HTR-8/SVneo (cell line): ENCODE measurements around the gene CCDC120.
A peak's percentile ranks its signal among the peaks of the same experiment; 100 is the strongest.

Experiments used
- DNase-seq: peaks from one replicate; pipeline ENCODE4 v3.0.0; 2011; ENCODE audit warnings: low spot score, mixed read lengths; ENCODE audit not compliant: insufficient read length
- FAIRE-seq: peaks from 2 replicates; lab custom pipeline; 2011; peaks lifted over from hg19 to GRCh38; lab: Jason Lieb, UNC

CCDC120 gene

DNA sequence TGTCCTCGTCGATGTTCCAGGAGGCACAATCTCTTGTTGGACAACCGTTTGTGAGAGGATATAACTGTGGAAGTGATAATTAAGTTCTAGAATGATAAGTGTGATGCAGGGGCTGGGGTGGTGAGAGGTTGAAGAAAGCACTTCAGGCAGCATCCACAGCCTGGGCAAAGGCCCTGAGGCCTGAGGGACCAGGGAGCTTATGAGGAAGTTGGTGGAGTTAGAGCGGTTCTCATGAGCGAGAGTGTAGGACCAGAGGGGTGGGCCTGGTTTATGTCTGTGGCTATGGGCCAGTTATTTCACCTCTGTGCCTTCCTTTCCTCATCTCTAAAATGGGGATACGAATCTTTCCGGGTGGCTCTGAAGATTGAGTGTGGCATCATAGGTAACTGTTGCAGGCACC lies 2.7 kb downstream of the CCDC120 start:
- FAIRE-seq, result no peak
- DNase-seq, result no peak

DNA sequence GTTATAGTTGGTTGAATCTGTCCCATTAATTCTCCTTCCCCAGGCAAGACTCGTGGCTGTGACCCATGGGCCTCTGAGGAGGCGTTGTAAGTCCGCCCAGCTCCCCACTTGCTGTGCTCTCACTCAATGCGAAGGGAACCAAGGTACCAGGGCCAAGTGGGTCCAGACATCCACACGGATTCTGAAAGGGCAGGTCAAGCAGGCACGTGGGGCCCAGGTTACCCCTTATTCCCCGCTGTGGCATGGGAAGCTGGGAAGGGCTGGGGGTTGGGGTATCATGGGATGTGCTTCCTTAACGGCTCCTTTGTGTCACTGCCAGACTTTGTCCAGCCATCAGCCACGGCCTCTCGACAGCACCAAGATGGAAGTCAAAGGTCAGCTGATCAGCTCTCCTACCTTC lies 3.1 kb downstream of the CCDC120 start:
- no peak for DNase-seq
- no peak for FAIRE-seq

DNA sequence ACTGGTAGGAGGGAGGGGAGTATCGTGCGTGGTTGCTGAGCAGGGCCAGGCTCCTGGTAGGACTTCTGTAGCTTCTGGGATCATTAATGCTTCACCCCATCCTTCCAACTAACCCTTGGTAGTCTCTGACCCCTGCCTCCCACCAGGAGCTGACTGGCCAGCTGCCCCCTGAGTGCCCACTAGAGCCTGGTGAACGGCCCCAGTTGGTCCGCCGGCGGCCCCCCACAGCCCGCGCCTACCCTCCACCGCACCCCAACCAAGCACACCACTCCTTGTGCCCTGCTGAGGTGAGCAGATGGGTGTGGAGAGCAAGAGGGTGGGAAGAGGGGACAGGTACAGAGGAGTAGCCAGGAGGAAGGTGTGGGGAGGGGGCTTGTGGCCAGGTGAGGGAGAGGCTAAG lies 4.9 kb downstream of the CCDC120 start:
- FAIRE-seq (no peak), DNase-seq (no peak)

DNA sequence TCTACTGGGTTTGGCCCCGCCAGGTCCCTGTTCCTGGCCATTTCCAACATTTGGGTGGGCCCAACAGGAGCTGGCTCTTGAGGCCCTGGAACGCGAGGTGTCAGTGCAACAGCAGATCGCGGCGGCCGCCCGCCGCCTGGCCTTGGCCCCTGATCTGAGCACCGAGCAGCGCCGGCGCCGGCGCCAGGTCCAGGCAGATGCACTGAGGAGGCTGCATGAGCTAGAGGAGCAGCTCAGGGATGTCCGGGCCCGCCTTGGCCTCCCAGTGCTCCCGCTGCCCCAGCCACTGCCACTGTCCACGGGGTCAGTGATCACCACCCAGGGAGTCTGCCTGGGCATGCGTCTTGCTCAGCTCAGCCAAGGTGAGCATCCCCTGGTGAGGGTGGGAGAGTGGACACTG lies 5.5 kb downstream of the CCDC120 start:
- no peak for FAIRE-seq
- no peak for DNase-seq

DNA sequence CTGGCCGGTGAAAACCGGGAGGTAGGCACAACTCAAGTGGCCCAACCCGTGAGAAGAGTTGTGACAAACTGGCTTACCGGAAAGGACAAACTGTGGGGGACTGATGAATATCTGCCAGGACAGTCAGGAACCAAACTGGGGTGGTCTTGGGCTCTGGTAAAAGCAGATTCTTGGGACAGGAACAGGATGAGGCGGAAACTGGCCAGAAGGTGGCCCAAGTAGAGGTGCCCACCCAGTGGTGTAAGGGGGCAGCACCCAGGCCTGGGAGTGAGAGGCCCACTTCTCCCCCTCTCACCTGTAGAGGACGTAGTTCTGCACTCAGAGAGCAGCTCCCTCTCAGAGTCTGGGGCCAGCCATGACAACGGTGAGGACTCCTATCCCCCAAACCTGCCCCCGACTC lies 5.9 kb downstream of the CCDC120 start:
- DNase-seq (no peak), FAIRE-seq (no peak)

DNA sequence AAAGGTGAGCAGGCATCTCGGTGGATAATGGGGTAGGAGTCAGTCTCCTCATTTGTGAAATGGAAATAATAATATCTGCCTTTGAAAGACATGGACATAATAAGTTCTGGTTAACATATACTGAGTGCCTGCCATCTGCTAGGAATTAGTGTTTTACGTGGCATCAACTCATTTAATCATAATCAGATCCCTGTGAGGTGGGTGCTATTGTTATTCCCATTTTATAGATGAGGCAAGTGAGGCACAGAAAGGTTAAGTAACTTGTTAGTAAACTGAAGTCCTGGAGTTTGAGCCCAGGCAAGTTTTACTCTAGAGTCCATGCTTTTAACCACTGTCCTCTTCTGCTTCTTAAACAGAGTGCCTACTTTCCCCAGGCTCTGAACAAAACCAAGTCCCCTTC lies 7.5 kb downstream of the CCDC120 start:
- FAIRE-seq (no peak), DNase-seq (no peak)

DNA sequence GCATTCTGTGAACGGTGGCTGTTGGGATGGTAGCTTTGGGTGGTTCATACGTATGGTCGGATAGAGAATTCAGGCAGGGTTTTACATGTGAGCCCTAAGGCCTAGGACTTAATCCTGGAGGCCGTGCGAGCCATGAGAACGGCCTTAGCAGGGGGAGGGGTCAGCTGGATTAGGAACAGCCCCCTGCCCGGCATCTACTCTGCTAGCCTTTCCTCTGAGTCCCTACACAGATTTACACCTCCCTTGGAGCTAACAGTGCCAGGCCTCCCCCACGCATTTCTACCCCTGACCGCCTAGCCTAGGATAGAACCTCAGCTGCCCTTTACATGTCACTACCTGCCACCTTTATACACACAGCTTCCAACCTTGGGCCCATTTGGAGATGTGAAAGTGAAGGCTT lies 7.9 kb downstream of the CCDC120 start:
- DNase-seq (no peak), FAIRE-seq (no peak)

DNA sequence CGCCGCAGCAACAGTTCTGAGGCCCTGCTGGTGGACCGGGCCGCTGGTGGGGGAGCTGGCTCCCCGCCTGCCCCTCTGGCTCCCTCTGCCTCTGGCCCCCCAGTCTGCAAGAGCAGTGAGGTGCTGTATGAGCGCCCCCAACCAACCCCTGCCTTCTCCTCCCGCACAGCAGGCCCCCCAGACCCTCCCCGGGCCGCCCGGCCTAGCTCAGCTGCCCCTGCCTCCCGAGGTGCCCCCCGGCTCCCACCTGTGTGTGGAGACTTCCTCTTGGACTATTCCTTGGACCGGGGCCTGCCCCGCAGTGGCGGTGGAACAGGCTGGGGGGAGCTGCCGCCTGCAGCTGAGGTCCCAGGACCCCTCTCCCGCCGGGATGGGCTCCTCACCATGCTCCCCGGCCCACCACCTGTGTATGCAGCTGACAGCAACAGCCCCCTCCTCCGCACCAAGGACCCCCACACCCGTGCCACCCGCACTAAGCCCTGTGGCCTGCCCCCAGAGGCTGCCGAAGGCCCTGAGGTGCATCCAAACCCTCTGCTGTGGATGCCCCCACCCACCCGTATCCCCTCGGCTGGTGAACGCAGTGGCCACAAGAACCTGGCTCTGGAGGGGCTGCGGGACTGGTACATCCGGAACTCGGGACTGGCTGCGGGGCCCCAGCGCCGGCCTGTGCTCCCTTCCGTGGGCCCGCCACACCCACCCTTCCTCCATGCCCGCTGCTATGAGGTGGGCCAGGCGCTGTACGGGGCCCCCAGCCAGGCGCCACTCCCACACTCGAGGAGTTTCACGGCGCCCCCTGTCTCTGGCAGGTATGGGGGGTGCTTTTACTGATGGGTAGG lies 8.7 kb downstream of the CCDC120 start:
- DNase-seq (no peak), FAIRE-seq (no peak)

DNA sequence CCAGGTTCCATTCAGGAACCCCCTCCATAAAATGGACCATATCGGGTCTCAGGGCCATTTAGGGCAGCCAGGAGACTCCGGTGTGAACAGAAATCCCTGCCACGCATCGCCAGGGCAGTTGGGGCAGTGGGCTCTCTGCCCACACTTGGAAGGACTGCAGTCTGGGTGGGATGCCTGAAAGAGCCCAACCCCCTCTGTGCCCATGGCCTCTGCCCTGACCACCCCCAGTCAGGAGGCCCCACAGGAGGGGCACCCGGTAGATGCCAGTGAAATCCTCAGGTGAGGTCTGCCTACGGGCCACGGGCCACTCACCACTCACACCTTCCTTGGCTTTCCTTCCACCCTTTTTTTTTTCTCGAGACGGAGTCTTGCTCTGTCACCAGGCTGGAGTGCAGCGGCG lies 10.2 kb downstream of the CCDC120 start:
- DNase-seq (no peak), FAIRE-seq (no peak)

DNA sequence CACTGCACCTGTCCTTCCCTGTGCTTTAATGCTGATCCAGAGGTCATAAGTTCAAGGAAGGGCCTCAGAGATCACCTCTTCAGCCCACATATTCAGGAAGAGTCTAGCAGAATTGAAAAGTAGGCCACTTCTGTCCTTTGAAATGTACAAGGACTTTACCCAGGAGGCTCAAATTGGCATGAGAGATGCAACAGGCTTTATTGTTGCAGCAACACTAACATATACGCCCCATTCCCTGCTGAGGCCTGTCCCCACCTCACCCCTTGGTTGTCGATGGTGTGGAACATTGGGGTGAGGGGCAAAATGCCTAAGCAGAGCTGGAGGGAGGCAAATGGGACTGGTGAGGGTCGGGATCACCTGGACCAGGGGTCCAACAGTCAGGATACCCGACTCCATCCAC lies 12.2 kb downstream of the CCDC120 start:
- DNase-seq (no peak), FAIRE-seq (no peak)

DNA sequence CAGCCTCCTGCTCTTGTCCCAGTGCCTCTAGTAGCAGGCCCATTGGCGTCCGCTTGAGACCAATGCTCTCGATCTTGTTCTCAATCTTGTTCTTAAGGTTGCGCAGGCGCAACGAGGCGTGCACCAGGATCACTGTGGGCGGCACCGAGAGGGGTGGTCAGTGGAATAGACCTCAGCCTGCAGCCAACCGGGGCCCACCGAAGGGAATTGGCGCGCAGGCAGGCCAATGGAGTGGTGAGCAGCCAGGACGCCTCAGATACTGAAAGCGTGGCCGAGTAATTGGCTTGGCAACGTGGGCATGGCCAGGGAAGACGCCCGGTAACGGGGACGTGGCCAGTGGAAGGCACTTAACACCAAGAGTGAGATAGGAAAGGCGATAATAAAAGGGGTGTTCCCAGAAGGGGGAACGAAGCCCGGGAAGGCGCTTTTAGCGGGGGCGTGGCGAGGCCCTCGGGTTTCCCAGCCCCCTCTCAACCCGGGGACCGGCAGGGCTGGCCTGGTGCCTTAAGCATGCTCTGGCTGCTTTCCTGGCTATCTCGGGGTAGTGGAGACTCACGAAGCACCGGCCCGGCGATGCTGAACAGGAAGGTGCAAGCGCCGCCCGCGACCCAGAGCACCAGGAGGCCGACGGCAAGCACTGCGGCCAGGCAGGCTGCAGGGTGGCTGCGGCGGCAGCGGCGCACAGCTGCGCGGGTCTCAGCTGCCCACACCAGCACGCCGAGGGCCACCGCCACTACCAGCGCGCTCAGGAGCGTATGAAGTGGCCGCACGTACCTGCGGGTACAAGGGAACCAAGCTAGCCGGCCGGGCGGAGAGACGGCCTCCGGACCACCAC lies 13.3 kb downstream of the CCDC120 start:
- DNase-seq, result no peak

DNA sequence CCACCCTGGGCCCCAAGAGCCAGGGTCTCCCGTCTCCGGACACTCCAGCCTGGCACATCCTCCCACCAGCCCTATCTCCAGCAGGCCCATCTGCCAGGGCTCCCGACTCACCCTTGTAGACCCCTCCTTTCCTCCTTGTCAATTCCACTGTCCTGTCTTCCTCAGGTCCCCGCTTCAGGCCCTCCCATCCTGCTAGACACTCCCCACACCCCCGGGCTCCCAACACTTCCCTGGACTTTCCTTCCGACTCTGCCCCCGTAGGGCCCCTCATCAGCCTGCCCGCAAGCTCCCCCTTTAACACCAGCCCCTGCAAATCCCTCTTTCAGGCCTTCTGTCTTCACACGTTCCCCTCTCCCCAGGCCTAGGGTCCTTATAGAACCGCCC lies 13.9 kb downstream of the CCDC120 start:
- FAIRE-seq (no peak), DNase-seq (no peak)

More for the DNA sequence above, 13.3 kb downstream of the CCDC120 start:
- FAIRE-seq, result no peak

DNA sequence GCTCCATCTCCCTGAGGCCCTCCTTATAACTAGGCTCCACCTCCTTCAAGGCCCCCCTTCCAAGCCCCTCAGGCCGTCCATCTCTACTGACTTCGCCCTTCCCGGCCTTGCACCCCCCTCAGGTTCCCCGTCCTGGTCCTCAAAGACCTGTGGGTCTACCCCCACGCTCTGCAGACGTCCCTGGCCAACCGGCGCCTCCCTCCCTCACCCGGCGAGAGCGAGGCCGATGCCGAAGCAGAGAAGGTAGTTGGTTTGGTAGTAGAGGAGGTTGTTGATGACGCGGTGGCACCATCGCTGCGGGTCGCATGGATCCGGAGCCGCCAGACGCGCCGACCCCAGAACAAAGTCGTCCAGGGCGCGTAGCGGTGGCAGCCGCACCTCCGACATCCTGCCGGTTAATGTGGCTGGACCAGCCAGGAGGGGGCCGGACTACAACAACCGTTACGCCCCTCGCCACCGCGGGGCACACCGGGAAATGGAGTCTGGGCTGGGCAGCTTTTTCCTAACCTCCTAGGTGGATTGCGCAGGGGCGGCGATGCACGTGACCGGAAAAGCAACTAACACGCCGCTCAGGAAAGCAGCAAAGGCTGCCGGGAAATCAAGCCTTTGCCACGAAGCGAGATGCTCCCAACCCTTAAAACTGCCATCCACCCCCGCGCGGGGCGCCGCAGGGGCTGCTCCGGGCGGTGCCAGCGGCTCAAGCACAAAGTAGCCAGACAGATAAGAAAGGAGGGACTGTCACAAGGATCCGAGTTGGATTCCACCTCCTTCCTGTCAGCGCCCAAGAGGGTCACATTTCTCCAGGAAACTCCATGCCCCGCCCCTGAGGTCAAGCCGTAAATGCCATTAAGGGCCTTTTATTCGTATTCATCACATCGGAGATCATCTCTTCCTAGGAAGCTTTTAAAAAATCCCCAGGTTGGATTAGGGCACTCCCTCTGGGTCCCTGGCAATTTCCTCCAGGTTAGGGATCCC lies 15.1 kb downstream of the CCDC120 start, which contains the start of gene PRAF2:
TSS of gene PRAF2 (minus strand) at position 402 of the 975 bp plus-strand sequence. CDS start at position 387, 15 bp downstream.
- DNase-seq (peak; percentile 80), FAIRE-seq (peak; percentile 38)

DNA sequence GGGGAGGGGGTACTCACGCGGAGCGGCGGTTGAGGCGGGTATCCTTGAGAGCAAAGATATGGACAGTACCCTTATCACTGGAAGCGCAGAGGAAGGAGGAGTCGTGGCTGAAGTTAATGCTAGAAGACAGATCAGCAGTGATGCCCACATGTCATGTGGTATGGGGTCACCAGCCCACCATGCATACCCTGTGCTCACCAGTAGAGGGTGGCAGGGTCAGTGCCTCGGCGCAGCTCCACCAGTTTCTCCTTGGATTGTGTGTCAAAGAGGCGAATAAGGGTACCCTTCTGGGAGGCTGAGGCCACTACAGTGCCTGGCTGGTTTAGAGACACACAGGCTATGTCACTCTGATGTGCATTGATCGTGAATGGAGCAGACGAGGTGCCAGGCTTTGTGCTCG lies 16.5 kb downstream of the CCDC120 start:
- no peak for DNase-seq
- no peak for FAIRE-seq

DNA sequence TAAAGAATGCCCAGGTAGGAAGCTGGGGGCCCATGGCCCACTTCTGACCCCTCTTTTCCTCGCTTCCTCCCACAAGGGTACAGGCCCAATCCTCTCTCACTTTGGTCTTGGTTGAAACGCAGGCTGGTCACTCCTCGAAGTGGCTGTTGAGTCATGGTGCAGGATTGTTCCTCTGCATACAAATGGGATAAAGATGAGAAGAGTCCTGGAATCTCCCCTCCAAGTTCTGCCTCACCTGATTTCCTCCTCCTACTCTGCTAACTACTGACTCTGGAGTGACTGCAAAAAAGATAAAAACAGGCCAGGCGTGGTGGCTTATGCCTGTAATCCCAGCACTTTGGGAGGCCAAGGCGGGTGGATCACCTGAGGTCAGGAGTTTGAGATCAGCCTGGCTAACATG lies 19.1 kb downstream of the CCDC120 start:
- no peak for FAIRE-seq
- no peak for DNase-seq

DNA sequence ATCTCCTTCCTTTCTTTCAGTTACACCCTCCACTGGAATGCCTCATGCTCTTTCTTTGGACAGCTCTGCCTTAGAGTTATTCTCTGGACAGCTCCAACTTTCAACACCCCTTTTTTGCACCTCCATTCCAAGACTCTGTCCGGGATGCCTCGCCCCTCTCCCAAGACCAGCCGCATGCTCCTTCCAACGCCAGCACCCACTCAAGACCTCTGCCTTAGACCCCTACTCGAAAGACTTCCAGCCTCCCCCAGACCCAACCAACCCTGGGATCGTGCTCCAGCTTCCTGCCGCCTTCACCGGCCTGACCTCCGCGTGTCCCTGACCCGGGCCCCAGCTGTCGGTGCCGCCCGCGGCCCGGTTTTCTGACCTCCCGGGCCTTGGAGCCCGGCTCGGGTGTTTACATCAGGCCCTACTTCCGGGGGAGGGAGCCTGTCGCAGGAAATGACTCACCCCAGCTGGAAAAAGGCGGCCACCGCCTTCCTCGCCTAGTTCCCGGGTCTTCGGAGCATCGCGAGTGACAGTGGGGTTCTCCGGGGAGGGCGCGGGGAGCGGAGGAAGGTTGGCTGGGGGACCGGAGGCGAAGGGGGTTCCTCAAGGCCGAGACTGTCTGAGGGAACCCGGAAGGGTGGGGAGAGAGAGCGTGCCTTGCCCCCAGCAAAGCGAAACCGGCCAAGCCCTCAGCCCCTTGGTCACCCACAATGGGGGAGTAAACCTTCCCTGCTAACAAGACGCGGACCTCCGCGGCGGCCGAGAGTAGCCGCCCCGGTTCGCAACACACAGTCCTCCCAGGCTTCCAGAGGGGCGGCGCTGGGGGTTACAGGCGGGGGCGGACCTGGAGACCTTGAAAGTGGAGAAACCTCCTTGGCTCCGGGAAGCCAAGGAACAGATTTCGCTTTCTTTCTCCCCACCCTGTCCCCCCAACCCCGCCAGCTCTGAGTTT lies 21.0 kb downstream of the CCDC120 start, which contains the start of gene WDR45:
TSS of gene WDR45 (minus strand) at position 399 of the 940 bp plus-strand sequence. CDS start 1,792 bp downstream, outside the sequence.
- DNase-seq, result peak; percentile 64
- no peak for FAIRE-seq

DNA sequence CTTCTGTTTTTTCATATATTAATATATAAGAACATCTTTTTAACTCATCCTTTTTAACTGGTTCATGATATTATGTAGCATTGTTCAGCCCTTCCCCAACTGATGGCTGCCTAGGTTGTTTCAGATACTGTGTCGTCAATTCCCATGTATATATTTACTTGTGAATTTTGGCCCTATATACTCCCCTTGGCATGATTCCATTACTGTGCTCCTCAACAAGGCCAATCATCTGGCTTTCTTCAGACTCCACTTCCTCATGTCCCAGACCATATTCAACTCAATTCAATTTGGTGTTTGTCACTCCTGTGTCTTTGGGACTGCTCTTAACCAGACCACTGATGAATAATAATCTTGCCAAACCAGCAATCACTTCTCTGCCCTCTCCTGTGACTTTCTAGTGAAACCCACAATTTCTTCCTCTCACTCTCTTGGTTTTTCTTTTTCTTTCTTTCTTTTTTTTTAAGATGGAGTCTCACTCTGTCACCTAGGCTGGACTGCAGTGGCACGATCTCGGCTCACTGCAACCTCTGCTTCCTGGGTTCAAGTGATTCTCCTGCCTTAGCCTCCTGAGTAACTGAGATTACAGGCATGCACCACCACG lies 23.6 kb downstream of the CCDC120 start:
- DNase-seq, result no peak
- FAIRE-seq, result no peak

DNA sequence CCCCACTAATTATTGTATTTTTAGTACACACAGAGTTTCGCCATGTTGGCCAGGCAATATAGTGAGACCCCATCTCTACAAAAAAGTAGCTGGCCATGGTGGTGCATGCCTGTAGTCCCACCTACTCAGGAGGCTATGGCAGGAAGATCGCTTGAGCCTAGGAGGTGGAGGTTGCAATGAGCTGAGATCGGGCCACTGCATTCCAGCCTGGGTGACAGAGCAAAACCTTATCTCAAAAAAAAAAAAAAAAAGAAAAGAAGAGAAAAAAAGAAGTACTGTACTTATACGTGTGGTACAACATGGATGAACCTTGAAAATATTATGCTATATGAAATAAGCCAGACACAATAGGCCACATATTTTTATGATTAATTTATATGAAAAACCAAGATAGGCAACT lies 30.8 kb downstream of the CCDC120 start:
- DNase-seq (no peak), FAIRE-seq (no peak)

DNA sequence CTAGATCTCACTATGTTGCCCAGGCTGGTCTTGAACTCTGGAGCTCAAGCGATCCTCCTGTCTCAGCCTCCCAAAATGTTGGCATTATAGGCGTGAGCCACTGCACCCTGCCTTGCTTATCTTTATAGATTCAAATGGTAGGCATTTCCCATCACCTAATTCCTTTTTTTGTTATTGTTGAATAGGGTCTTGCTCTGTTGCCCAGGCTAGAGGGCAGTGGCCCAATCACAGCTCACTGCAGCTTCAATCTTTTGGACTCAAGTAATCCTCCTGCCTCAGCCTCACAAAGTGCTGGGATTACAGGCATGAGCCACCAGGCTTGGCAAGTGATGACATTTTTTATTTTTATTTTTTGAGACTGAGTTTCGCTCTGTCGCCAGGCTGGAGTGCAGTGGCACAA lies 37.6 kb downstream of the CCDC120 start:
- DNase-seq (no peak), FAIRE-seq (no peak)
